Measurements from ENCODE around the gene RPL32.

- TF ChIP-seq EZH2 (IDR thresholded peaks at IDR 0.05) (no peak), POLR2AphosphoS5 (IDR thresholded peaks at IDR 0.05; ENCODE audit: borderline replicate concordance, low read depth, low read length) (no peak), FOXP2 (optimal IDR thresholded peaks at IDR 0.05; ENCODE audit: control extremely low read depth, extremely low read length, insufficient read depth) (no peak)
These were observed 27.0 kb upstream of the RPL32 start for GRCh38 chr3:12868039-12869034.

Data from SK-N-MC (cell line).